Heart left ventricle (tissue), 16 donors: ENCODE results near the gene HES6. TPM values are rescaled to one million over a fixed set of nuclear protein-coding genes. Genes with fewer than 3 reads are reported as not detected.
A peak's percentile ranks its signal among the peaks of the same experiment; 100 is the strongest.

Experiments
- ATAC-seq, 4 donors: fragments of 200-7000 bp; cut with Tn5 transposase; one replicate each; pipeline ENCODE4 v1.9.1; 2020 to 2022; ENCODE audit warnings: moderate library complexity in 4 of 4, mild to moderate bottlenecking in 3 of 4, moderate number of reproducible peaks in 1 of 4
- DNase-seq, 5 donors: peaks; one replicate each; pipeline ENCODE4 v3.0.0-alpha.2; 2020
- H3K27ac ChIP-seq, 12 donors: fragments of 200-600 bp; sonication (generic) in 4 of 12; one replicate each; pipeline versions ENCODE4 v1.5.0 to v1.8.0; 2016 to 2022; ENCODE audit warnings: mild to moderate bottlenecking in 2 of 12
- H3K27me3 ChIP-seq, 9 donors: fragments of 200-600 bp; sonication (generic) in 2 of 9; one replicate each; pipeline versions ENCODE4 v1.5.1 to v1.8.0; 2016 to 2022; ENCODE audit warnings: mild to moderate bottlenecking in 3 of 9
- H3K36me3 ChIP-seq, 9 donors: fragments of 200-600 bp; sonication (generic) in 2 of 9; one replicate each; pipeline versions ENCODE4 v1.5.0 to v1.8.0; 2018 to 2022; ENCODE audit warnings: mild to moderate bottlenecking in 2 of 9
- H3K4me1 ChIP-seq, 12 donors: fragments of 200-600 bp; sonication (generic) in 4 of 12; one replicate each; pipeline versions ENCODE4 v1.5.0 to v1.8.0; 2016 to 2022; ENCODE audit warnings: mild to moderate bottlenecking in 3 of 12
- H3K4me3 ChIP-seq, 12 donors: fragments of 200-600 bp; sonication (generic) in 4 of 12; one replicate each; pipeline versions ENCODE4 v1.5.0 to v1.8.0; 2017 to 2022; ENCODE audit warnings: mild to moderate bottlenecking in 9 of 12, moderate library complexity in 4 of 12
- H3K9me3 ChIP-seq, 12 donors: fragments of 200-600 bp; sonication (generic) in 4 of 12; one replicate each; pipeline versions ENCODE4 v1.5.0 to v1.8.0; 2016 to 2022; ENCODE audit warnings: mild to moderate bottlenecking in 1 of 12
- POLR2A ChIP-seq, 2 donors: fragments of 450-650 bp; IDR thresholded peaks; one replicate each; pipeline ENCODE4 v1.6.1; 2017; ENCODE audit warnings: antibody characterized with exemption in 2 of 2, mild to moderate bottlenecking in 2 of 2, moderate library complexity in 2 of 2
- WGBS, 4 donors: extraction: QIAGEN DNeasy Blood & Tissue Kit in 2 of 4; methylation state at CpG; one replicate each; pipeline versions ENCODE4 v1.1.5 to v1.1.7; 2013 to 2018; 5-methylcytosine and 5-hydroxymethylcytosine counted together
- intact Hi-C, 10 donors: fragments of 100-400 bp; cut with DNase I; formaldehyde crosslinking; loops; one replicate each; pipeline versions ENCODE4 v1.11.1 to v1.14.2; 2022
- polyA plus RNA-seq, 2 donors: library from polyadenylated mRNA; stranded (reverse); fragments of 200-250 nt; gene quantifications; one replicate each; pipeline ENCODE4 v1.2.3, GENCODE V29; 2013
- total RNA-seq, 9 donors: library from RNA; depleted of rRNA in 2 of 9; stranded (reverse); fragments of >200 nt in 2 of 9; fragmentation: NEBNext Ultra II Directional in 3 of 9; extraction: Animal tissue kit (Norgen Biotek cat#: 25700) in 3 of 9; gene quantifications; one replicate each; pipeline versions ENCODE4 v1.1.0 to v1.2.4, GENCODE V29; 2016 to 2023
- TF ChIP-seq, protein P1 (sequence below), 12 donors: fragments of 200-600 bp; sonication (generic) in 4 of 12; IDR thresholded peaks; one replicate each; pipeline versions ENCODE4 v1.5.0 to v1.8.0; 2018 to 2022; ENCODE audit warnings: antibody characterized with exemption in 12 of 12, mild to moderate bottlenecking in 5 of 12
- donor health status: ischemic (EF 13 %, LVEDD 7.1; RV severe dilation, severe dysfunction).
- donor health status: healthy with polysubstance abuse.
- donor health status: DM: no; HTN: yes; CAD: no.
- donor health status: DM: no; HTN: no; CAD: no.
- donor health status: ischemic (EF 25% LVEDD 6.9; RV normal size, moderate dysfunction).
- donor health status: ischemic (EF 25% LVEDD 5.7; RV mildly dilated, moderate dysfunction).
- donor health status: healthy.
- donor health status: DM: yes; HTN: yes; CAD: no.
- donor health status: ischemic (EF 35%, LVEDD 5.7; RV mildly dilated, moderate dysfunction).
- donor health status: nonischemic (EF 11% LVEDD 7.7; RV severe dilation, severe dysfunction).
- donor health status: DM: yes; HTN: yes; CAD: no.
- donor health status: PGD.
- donor health status: ischemic (EF 29% LVEDD 5.4; RV normal size, mild dysfunction).
- donor health status: nonischemic (EF 23%, LVEDD 6.1; RV moderate dilation, normal function).

The HES6 gene
- total and polyA plus RNA-seq, 11 donors, result 0.45 to 9.1 (median 3.6) TPM

DNA sequence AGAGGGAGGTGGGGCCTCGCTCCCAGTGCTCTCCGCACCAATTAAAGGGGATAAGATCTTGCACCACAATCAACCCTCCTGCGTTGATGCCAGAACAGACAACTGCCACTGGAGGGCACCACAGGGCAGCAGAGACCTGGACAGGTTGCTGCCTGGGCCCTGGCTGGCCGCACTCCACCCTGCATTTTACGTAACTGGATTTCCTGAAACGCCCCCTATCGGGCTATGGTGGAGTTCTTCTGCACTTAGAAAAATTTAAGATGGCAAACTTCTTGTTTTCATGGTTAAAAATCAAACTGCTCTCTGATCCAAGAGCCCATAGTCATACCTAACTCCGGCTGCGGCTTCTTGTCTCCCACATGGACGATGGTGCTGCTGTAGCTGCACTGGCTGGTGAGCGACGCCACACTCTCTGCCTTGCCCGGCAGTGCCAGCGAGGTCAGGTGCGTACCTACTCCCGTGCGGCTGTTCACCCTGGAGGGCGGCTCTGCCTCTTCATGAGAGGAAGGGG lies 16.8 kb upstream of the HES6 start:
- no peaks in the 10 kb centered on the region for H3K9me3 ChIP-seq
- H3K4me3 ChIP-seq, result no peak overlapping the region
- intact Hi-C loops, result loop anchor here in 2 of 10 donors (5.0 to 10.0 kb wide), 2 partner anchors 102 to 399 kb away; partner anchors contain the start of genes ERFE (in 1 of the 2) and RAMP1 (in 1 of the 2)
- 66 to 73% (median 71%) methylated on average over 15 to 18 of the region's 18 CpGs for WGBS, 4 donors
- H3K27me3 ChIP-seq, result no peaks in the 10 kb centered on the region
- DNase-seq (peak; percentile 39 to 81 (median 78)), ATAC-seq (peak; percentile 46 to 84 (median 66))
- TF ChIP-seq, protein P1, sequence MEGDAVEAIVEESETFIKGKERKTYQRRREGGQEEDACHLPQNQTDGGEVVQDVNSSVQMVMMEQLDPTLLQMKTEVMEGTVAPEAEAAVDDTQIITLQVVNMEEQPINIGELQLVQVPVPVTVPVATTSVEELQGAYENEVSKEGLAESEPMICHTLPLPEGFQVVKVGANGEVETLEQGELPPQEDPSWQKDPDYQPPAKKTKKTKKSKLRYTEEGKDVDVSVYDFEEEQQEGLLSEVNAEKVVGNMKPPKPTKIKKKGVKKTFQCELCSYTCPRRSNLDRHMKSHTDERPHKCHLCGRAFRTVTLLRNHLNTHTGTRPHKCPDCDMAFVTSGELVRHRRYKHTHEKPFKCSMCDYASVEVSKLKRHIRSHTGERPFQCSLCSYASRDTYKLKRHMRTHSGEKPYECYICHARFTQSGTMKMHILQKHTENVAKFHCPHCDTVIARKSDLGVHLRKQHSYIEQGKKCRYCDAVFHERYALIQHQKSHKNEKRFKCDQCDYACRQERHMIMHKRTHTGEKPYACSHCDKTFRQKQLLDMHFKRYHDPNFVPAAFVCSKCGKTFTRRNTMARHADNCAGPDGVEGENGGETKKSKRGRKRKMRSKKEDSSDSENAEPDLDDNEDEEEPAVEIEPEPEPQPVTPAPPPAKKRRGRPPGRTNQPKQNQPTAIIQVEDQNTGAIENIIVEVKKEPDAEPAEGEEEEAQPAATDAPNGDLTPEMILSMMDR (IDR thresholded peaks at IDR 0.05), result peak; percentile 52 to 83 (median 67)
- TF ChIP-seq POLR2A (IDR thresholded peaks at IDR 0.05), result no peak
- H3K4me1 ChIP-seq, result peaks cover 0 to 13% (median 4%) of the 10 kb centered on the region in 12 donors
- no peak overlapping the region for H3K27ac ChIP-seq
- H3K36me3 ChIP-seq, result peaks cover 0 to 99% (median 78%) of the 10 kb centered on the region in 9 donors

DNA sequence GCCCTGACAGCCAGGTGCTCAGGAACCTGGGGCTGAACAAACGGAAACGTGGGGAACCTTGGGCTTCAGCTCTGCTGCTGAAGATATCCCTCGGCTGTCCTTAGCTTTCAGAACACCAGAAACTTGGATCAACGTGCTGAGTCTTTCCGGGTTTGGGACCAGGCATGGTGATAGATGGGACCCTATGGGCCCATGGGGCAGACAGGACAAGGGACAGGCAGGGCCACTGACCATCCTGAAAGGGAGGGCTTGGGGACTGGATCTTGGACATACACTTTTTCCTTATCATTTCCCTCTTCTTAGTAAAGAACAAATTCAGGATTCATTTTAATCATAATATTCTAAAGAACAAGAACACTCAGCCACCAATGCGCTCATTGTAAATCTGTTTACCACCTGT lies 16.3 kb upstream of the HES6 start:
- H3K4me3 ChIP-seq, result no peak overlapping the region
- no peak for TF ChIP-seq POLR2A (IDR thresholded peaks at IDR 0.05)
- TF ChIP-seq, protein P1 (IDR thresholded peaks at IDR 0.05), result no peak
- no peaks in the 10 kb centered on the region for H3K27me3 ChIP-seq
- DNase-seq (no peak), ATAC-seq (no peak)
- 90 to 98% (median 93%) methylated on average over 6 of the region's 6 CpGs for WGBS, 4 donors
- intact Hi-C loops, result loop anchor here in 2 of 10 donors (5.0 to 10.0 kb wide), 2 partner anchors 101 to 399 kb away; partner anchors contain the start of genes ERFE (in 1 of the 2) and RAMP1 (in 1 of the 2)
- H3K27ac ChIP-seq, result no peak overlapping the region
- no peaks in the 10 kb centered on the region for H3K9me3 ChIP-seq
- H3K36me3 ChIP-seq, result peaks cover 0 to 99% (median 82%) of the 10 kb centered on the region in 9 donors
- H3K4me1 ChIP-seq, result peaks cover 0 to 10% (median 2%) of the 10 kb centered on the region in 12 donors

DNA sequence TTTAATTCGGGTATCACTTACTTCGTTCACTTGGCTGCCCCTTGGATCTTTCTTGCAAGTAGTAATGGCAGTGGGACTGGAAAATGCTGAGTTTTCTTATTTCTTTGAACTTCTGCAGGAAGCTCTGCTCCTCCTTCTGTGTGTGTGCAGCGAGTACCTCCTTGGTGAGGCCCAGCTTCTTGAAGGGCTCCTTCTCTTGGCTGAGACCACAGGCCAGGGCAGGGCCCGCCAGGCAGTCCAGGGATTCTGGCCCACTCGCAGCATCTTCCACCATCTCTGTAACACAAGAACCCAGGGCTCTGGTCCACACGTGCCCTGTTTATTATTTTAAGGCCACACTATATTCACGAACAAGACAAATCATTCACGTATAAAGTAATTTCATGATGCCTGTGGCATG lies 15.8 kb upstream of the HES6 start:
- Histone ChIP-seq H3K4me1 (peaks cover 0 to 5% (median under 1%) of the 10 kb centered on the region in 12 donors), H3K27ac (no peak overlapping the region), H3K36me3 (peaks cover 3 to 99% (median 87%) of the 10 kb centered on the region in 9 donors), H3K9me3 (no peaks in the 10 kb centered on the region), H3K4me3 (no peak overlapping the region), H3K27me3 (no peaks in the 10 kb centered on the region)
- DNase-seq, result peak in 1 of 5 donors; percentile 13
- WGBS, 4 donors, result 91 to 96% (median 93%) methylated on average over 8 of the region's 8 CpGs
- ATAC-seq, result no peak
- TF ChIP-seq POLR2A (IDR thresholded peaks at IDR 0.05), result no peak
- TF ChIP-seq, protein P1 (IDR thresholded peaks at IDR 0.05), result no peak
- intact Hi-C loops, result loop anchor here in 2 of 10 donors (5.0 to 10.0 kb wide), 2 partner anchors 101 to 398 kb away; partner anchors contain the start of genes ERFE (in 1 of the 2) and RAMP1 (in 1 of the 2)

DNA sequence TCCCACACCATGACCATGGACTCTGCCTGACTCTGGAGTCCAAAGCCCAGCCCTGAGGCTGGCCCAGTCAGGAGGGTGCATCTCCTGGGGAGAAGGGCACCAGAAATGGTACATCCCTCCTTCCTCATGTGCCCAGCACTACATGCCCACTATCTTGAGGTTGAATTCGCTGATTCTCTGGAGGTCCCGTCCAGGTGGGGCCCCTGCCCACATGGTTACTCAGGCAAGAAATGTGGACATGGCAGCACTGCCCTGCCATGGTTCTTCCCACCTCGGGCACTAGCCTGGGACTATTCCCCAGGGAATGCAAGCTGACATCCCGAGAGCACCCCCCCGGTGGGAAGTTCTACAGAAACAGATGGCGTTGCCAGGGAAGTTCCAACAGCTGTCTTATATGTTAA lies 15.3 kb upstream of the HES6 start:
- peaks cover 0 to under 1% (median 0%) of the 10 kb centered on the region in 12 donors for H3K4me1 ChIP-seq
- no peak for TF ChIP-seq POLR2A (IDR thresholded peaks at IDR 0.05)
- TF ChIP-seq, protein P1 (IDR thresholded peaks at IDR 0.05), result no peak
- H3K9me3 ChIP-seq, result no peaks in the 10 kb centered on the region
- DNase-seq (peak in 2 of 5 donors; percentile 6 to 32), ATAC-seq (no peak)
- WGBS, 4 donors, result 67 to 84% (median 77%) methylated on average over 6 of the region's 6 CpGs
- peaks cover 3 to 99% (median 92%) of the 10 kb centered on the region in 9 donors for H3K36me3 ChIP-seq
- no peaks in the 10 kb centered on the region for H3K27me3 ChIP-seq
- H3K27ac ChIP-seq, result no peak overlapping the region
- H3K4me3 ChIP-seq, result no peak overlapping the region
- intact Hi-C loops, result loop anchor here in 2 of 10 donors (5.0 to 10.0 kb wide), 2 partner anchors 100 to 398 kb away; partner anchors contain the start of genes ERFE (in 1 of the 2) and RAMP1 (in 1 of the 2)
